SK-N-MC (cell line): ENCODE data around the gene CLIP4.
"Not testable (repeated sequence)": the region's sequence is repeated elsewhere in the genome, so short reads cannot be mapped to it uniquely, and the experiment has no call there.

Experiments
- DNase-seq: peaks from one replicate; pipeline ENCODE4 v3.0.0-alpha.2; 2011; ENCODE audit warnings: low read depth, low spot score
- H3K27ac ChIP-seq: fragments of 200-600 bp; sonication (generic); 2 replicates; pipeline ENCODE4 v1.5.1; 2016; ENCODE audit warnings: mixed run types
- H3K36me3 ChIP-seq: fragments of 200-600 bp; sonication (generic); 2 replicates; pipeline ENCODE4 v1.6.1; 2017; ENCODE audit warnings: antibody characterized with exemption, low read length, mixed read lengths; ENCODE audit not compliant: insufficient read depth
- H3K4me3 ChIP-seq: fragments of 200-600 bp; sonication (generic); 2 replicates; pipeline ENCODE4 v1.5.1; 2016
- H3K9ac ChIP-seq: fragments of 200-600 bp; sonication (generic); 2 replicates; pipeline ENCODE4 v1.8.0; 2017; ENCODE audit warnings: mixed run types, mixed read lengths; ENCODE audit not compliant: insufficient read length
- H3K9me3 ChIP-seq: fragments of 200-600 bp; sonication (generic); 2 replicates; pipeline ENCODE4 v1.6.1; 2017; ENCODE audit warnings: low read depth, mild to moderate bottlenecking, antibody characterized with exemption, low read length, moderate library complexity, mixed read lengths
- EZH2 ChIP-seq: fragments of 200-600 bp; sonication (generic); IDR thresholded peaks from one replicate; pipeline ENCODE4 v1.6.1; 2017; ENCODE audit warnings: antibody characterized with exemption
- FOXP2 ChIP-seq: optimal IDR thresholded peaks from 2 replicates; pipeline ENCODE3; 2011; ENCODE audit warnings: mild to moderate bottlenecking, moderate library complexity; ENCODE audit not compliant: insufficient read depth; ENCODE audit errors: extremely low read length, control extremely low read depth
- POLR2AphosphoS5 ChIP-seq: IDR thresholded peaks from 2 replicates; pipeline ENCODE4 v1.6.1; 2012; ENCODE audit warnings: mild to moderate bottlenecking, low read depth, low read length, borderline replicate concordance

The CLIP4 gene

GRCh38 chr2:29084554-29084953 is 30.7 kb upstream of the CLIP4 start:
- Histone ChIP-seq H3K27ac (no peak overlapping the region), H3K9ac (no peak overlapping the region), H3K36me3 (no peaks in the 10 kb centered on the region), H3K9me3 (no peaks in the 10 kb centered on the region), H3K4me3 (no peak overlapping the region)
- no peak for DNase-seq
- TF ChIP-seq EZH2 (no peak), POLR2AphosphoS5 (no peak), FOXP2 (no peak)

GRCh38 chr2:29090311-29090710 is 24.9 kb upstream of the CLIP4 start:
- H3K9ac ChIP-seq, H3K9me3 ChIP-seq, H3K27ac ChIP-seq, H3K36me3 ChIP-seq, DNase-seq, H3K4me3 ChIP-seq: not testable (repeated sequence)

- H3K4me3 ChIP-seq: no peak overlapping the region
- H3K27ac ChIP-seq: no peak overlapping the region
- no peaks in the 10 kb centered on the region for H3K36me3 ChIP-seq
- no peak for DNase-seq
- no peaks in the 10 kb centered on the region for H3K9me3 ChIP-seq
- no peak overlapping the region for H3K9ac ChIP-seq
- TF ChIP-seq FOXP2 (no peak), EZH2 (no peak), POLR2AphosphoS5 (no peak)
Measured at GRCh38 chr2:29096969-29097368, 18.2 kb upstream of the CLIP4 start.

- Histone ChIP-seq H3K27ac (no peak overlapping the region), H3K4me3 (no peak overlapping the region), H3K36me3 (no peaks in the 10 kb centered on the region), H3K9ac (no peak overlapping the region), H3K9me3 (no peaks in the 10 kb centered on the region)
- no peak for TF ChIP-seq EZH2
- no peak for TF ChIP-seq FOXP2
- no peak for TF ChIP-seq POLR2AphosphoS5
- DNase-seq: no peak
Measured at GRCh38 chr2:29097569-29097968, 17.6 kb upstream of the CLIP4 start.

GRCh38 chr2:29100564-29100963 is 14.7 kb upstream of the CLIP4 start:
- no peaks in the 10 kb centered on the region for H3K9me3 ChIP-seq
- TF ChIP-seq FOXP2: no peak
- TF ChIP-seq POLR2AphosphoS5: no peak
- TF ChIP-seq EZH2: no peak
- no peak for DNase-seq
- H3K4me3 ChIP-seq: no peak overlapping the region
- H3K9ac ChIP-seq: no peak overlapping the region
- no peak overlapping the region for H3K27ac ChIP-seq
- no peaks in the 10 kb centered on the region for H3K36me3 ChIP-seq

- Histone ChIP-seq H3K27ac (no peak overlapping the region), H3K4me3 (no peak overlapping the region), H3K36me3 (no peaks in the 10 kb centered on the region), H3K9ac (no peak overlapping the region), H3K9me3 (no peaks in the 10 kb centered on the region)
- TF ChIP-seq POLR2AphosphoS5: no peak
- TF ChIP-seq EZH2: no peak
- DNase-seq: no peak
Measured at GRCh38 chr2:29104688-29105087, 10.5 kb upstream of the CLIP4 start.

- Histone ChIP-seq H3K9me3 (no peaks in the 10 kb centered on the region), H3K4me3 (no peak overlapping the region), H3K36me3 (no peaks in the 10 kb centered on the region), H3K27ac (no peak overlapping the region), H3K9ac (no peak overlapping the region)
- TF ChIP-seq FOXP2 (no peak), POLR2AphosphoS5 (no peak)
- no peak for DNase-seq
Measured at GRCh38 chr2:29105375-29105774, 9.8 kb upstream of the CLIP4 start.

GRCh38 chr2:29106256-29106655 is 9.0 kb upstream of the CLIP4 start:
- no peak for TF ChIP-seq POLR2AphosphoS5
- TF ChIP-seq EZH2: no peak
- no peak for TF ChIP-seq FOXP2
- DNase-seq: no peak
- no peaks in the 10 kb centered on the region for H3K9me3 ChIP-seq
- H3K27ac ChIP-seq: no peak overlapping the region
- no peak overlapping the region for H3K4me3 ChIP-seq
- no peak overlapping the region for H3K9ac ChIP-seq
- H3K36me3 ChIP-seq: no peaks in the 10 kb centered on the region

GRCh38 chr2:29106980-29107388 is 8.2 kb upstream of the CLIP4 start:
- no peak for TF ChIP-seq POLR2AphosphoS5
- TF ChIP-seq EZH2: no peak
- TF ChIP-seq FOXP2: no peak
- no peak overlapping the region for H3K27ac ChIP-seq
- H3K4me3 ChIP-seq: no peak overlapping the region
- H3K9ac ChIP-seq: no peak overlapping the region
- no peak for DNase-seq
- H3K9me3 ChIP-seq: no peaks in the 10 kb centered on the region
- no peaks in the 10 kb centered on the region for H3K36me3 ChIP-seq

GRCh38 chr2:29107547-29107946 is 7.7 kb upstream of the CLIP4 start:
- not testable (repeated sequence) for H3K36me3 ChIP-seq, H3K9me3 ChIP-seq, H3K4me3 ChIP-seq, H3K9ac ChIP-seq, DNase-seq, H3K27ac ChIP-seq
